Hepatocyte (in vitro differentiated cells): ENCODE results near the gene DSCAM. TPM values are rescaled to one million over a fixed set of nuclear protein-coding genes. Genes with fewer than 3 reads are reported as not detected.

Experiments
- DNase-seq: peaks from one replicate; pipeline ENCODE4 v3.0.0-alpha.2; 2016; ENCODE audit warnings: low spot score
- H2AFZ ChIP-seq: fragments of 200-600 bp; sonication (generic); 2 replicates; pipeline ENCODE4 v1.6.0; 2016; ENCODE audit warnings: antibody characterized with exemption, mild to moderate bottlenecking
- H3K27ac ChIP-seq: fragments of 200-600 bp; sonication (generic); 2 replicates; pipeline ENCODE4 v1.5.1; 2016; ENCODE audit warnings: mild to moderate bottlenecking
- H3K27me3 ChIP-seq: fragments of 200-600 bp; sonication (generic); 2 replicates; pipeline ENCODE4 v1.6.1; 2016
- H3K36me3 ChIP-seq: fragments of 200-600 bp; sonication (generic); replicated peaks from 2 replicates; pipeline ENCODE4 v1.5.1; 2016; ENCODE audit warnings: low read depth; ENCODE audit not compliant: insufficient read depth
- H3K4me1 ChIP-seq: fragments of 200-600 bp; sonication (generic); 2 replicates; pipeline ENCODE4 v1.5.1; 2016; ENCODE audit warnings: mild to moderate bottlenecking, moderate library complexity; ENCODE audit not compliant: insufficient read depth
- H3K4me2 ChIP-seq: fragments of 200-600 bp; sonication (generic); 2 replicates; pipeline ENCODE4 v1.6.0; 2016
- H3K4me3 ChIP-seq: fragments of 200-600 bp; sonication (generic); 2 replicates; pipeline ENCODE4 v1.5.1; 2016; ENCODE audit warnings: mild to moderate bottlenecking
- H3K79me2 ChIP-seq: fragments of 200-600 bp; sonication (generic); 2 replicates; pipeline ENCODE4 v1.6.0; 2017; ENCODE audit warnings: mild to moderate bottlenecking
- H3K9me2 ChIP-seq: fragments of 200-600 bp; sonication (generic); replicated peaks from 2 replicates; pipeline ENCODE4 v1.6.0; 2017; ENCODE audit warnings: mild to moderate bottlenecking; ENCODE audit not compliant: insufficient read depth
- H3K9me3 ChIP-seq: fragments of 200-600 bp; sonication (generic); 2 replicates; pipeline ENCODE4 v1.5.1; 2016; ENCODE audit warnings: low read depth, mild to moderate bottlenecking
- H4K20me1 ChIP-seq: fragments of 200-600 bp; sonication (generic); 2 replicates; pipeline ENCODE4 v1.6.0; 2016; ENCODE audit warnings: mild to moderate bottlenecking; ENCODE audit not compliant: insufficient read depth, poor library complexity, severe bottlenecking
- CTCF ChIP-seq: fragments of 200-600 bp; sonication (generic); IDR thresholded peaks from 2 replicates; pipeline ENCODE4 v1.5.1; 2016; ENCODE audit warnings: antibody characterized with exemption, mild to moderate bottlenecking; ENCODE audit not compliant: poor library complexity
- EZH2 ChIP-seq: fragments of 200-600 bp; sonication (generic); IDR thresholded peaks from 2 replicates; pipeline ENCODE4 v1.6.1; 2016; ENCODE audit warnings: antibody characterized with exemption, mild to moderate bottlenecking, borderline replicate concordance
- EZH2phosphoT487 ChIP-seq: fragments of 200-600 bp; sonication (generic); IDR thresholded peaks from one replicate; pipeline ENCODE4 v1.6.1; 2018; ENCODE audit warnings: antibody characterized with exemption, mild to moderate bottlenecking, low read depth, moderate library complexity; ENCODE audit not compliant: unreplicated experiment, severe bottlenecking
- WGBS: methylation state at CpG from one replicate; pipeline ENCODE4 v1.1.6; 2016; ENCODE audit warnings: low lambda C conversion rate; ENCODE audit errors: missing lambda C conversion rate; 5-methylcytosine and 5-hydroxymethylcytosine counted together
- microRNA-seq: library from miRNA; unstranded; fragments of <30 nt; microRNA quantifications from one replicate; pipeline ENCODE4, GENCODE V29; 2017
- polyA plus RNA-seq: library from polyadenylated mRNA; unstranded; fragments of >200 nt; fragmentation: Nextera tagmentation; extraction: Ambion mirVana; gene quantifications from 2 replicates; pipeline ENCODE4 v1.2.1, GENCODE V29; 2016
- small RNA-seq: library from RNA; depleted of rRNA; stranded (forward); fragments of <200 nt; gene quantifications from one replicate; pipeline ENCODE3, GENCODE V24; 2014
- total RNA-seq: library from RNA; depleted of rRNA; stranded (reverse); fragments of >200 nt; gene quantifications from 2 replicates; pipeline ENCODE4 v1.2.3, GENCODE V29; 2014

The DSCAM gene
- total and polyA plus RNA-seq, 2 experiments from 2014 or later = 0.33 TPM; not detected in 1

- no peaks in the 10 kb centered on the region for H3K9me2 ChIP-seq
- no peak for DNase-seq
- WGBS = 89% methylated on average over 1 of the region's 1 CpG
- H2AFZ ChIP-seq = no peak overlapping the region
- H3K9me3 ChIP-seq = no peaks in the 10 kb centered on the region
- no peaks in the 10 kb centered on the region for H3K4me1 ChIP-seq
- no peaks in the 10 kb centered on the region for H3K79me2 ChIP-seq
- no peaks in the 10 kb centered on the region for H4K20me1 ChIP-seq
- no peaks in the 10 kb centered on the region for H3K36me3 ChIP-seq
- H3K27me3 ChIP-seq = no peaks in the 10 kb centered on the region
- H3K4me3 ChIP-seq = no peak overlapping the region
- H3K4me2 ChIP-seq = no peak overlapping the region
- no peak overlapping the region for H3K27ac ChIP-seq
- TF ChIP-seq EZH2phosphoT487 = no peak
- TF ChIP-seq CTCF = no peak
- no peak for TF ChIP-seq EZH2
These were observed 881.9 kb downstream of the DSCAM start for GRCh38 chr21:39965026-39965425.

- TF ChIP-seq EZH2phosphoT487 (no peak), EZH2 (no peak), CTCF (no peak)
- H3K79me2 ChIP-seq = no peaks in the 10 kb centered on the region
- H3K9me2 ChIP-seq = no peaks in the 10 kb centered on the region
- DNase-seq = no peak
- H3K4me1 ChIP-seq = no peaks in the 10 kb centered on the region
- no peaks in the 10 kb centered on the region for H3K27me3 ChIP-seq
- no peak overlapping the region for H3K4me3 ChIP-seq
- no peak overlapping the region for H3K4me2 ChIP-seq
- H2AFZ ChIP-seq = no peak overlapping the region
- H3K36me3 ChIP-seq = no peaks in the 10 kb centered on the region
- WGBS = 90% methylated on average over 1 of the region's 1 CpG
- H3K9me3 ChIP-seq = no peaks in the 10 kb centered on the region
- no peak overlapping the region for H3K27ac ChIP-seq
- H4K20me1 ChIP-seq = no peaks in the 10 kb centered on the region
These were observed 885.7 kb downstream of the DSCAM start for GRCh38 chr21:39961251-39961650.

Small RNA genes within 50 kb of the gene (microRNA-seq; reads per million reads assigned to microRNA genes)
- not detected for gene MIR4760

Small RNA genes within 50 kb of the gene (small RNA-seq; reads per million reads assigned to genes)
- gene MIR4760 = not detected
- gene RF00432 = not detected
